GM10248 (cell line): Measurements from ENCODE around the gene EXOSC2.
"Not testable (repeated sequence)": the region's sequence is repeated elsewhere in the genome, so short reads cannot be mapped to it uniquely, and the experiment has no call there.

Experiments
- CTCF ChIA-PET: fragments of 300-600 bp; sonication (Branson Sonifier 250); formaldehyde crosslinking; extraction: SDS; loops from one replicate; lab custom pipeline; 2021; ENCODE audit warnings: antibody characterized with exemption; lab: Yijun Ruan, JAX
- POLR2A ChIA-PET: fragments of 350-650 bp; sonication (Branson Sonifier 250); formaldehyde crosslinking; extraction: SDS; loops from one replicate; lab custom pipeline; 2020; ENCODE audit warnings: antibody characterized with exemption; lab: Yijun Ruan, JAX
- DNase-seq: peaks from one replicate; pipeline ENCODE4 v3.0.0; 2012; ENCODE audit errors: extremely low spot score
- CTCF ChIP-seq: IDR thresholded peaks from 2 replicates; pipeline ENCODE4 v1.5.1; 2012; ENCODE audit warnings: mild to moderate bottlenecking, low read depth; ENCODE audit errors: extremely low read depth, missing control alignments, control extremely low read depth

Gene EXOSC2

GRCh38 chr9:130685104-130685503, 8.5 kb upstream of the EXOSC2 start:
- CTCF ChIA-PET = interaction anchor here (1.3 to 10.4 kb wide), 8 partner anchors 8 to 231 kb away, joined by 3 to 262 read pairs (median 5); partner anchors contain the start of gene EXOSC2
- no peak for TF ChIP-seq CTCF

DNA sequence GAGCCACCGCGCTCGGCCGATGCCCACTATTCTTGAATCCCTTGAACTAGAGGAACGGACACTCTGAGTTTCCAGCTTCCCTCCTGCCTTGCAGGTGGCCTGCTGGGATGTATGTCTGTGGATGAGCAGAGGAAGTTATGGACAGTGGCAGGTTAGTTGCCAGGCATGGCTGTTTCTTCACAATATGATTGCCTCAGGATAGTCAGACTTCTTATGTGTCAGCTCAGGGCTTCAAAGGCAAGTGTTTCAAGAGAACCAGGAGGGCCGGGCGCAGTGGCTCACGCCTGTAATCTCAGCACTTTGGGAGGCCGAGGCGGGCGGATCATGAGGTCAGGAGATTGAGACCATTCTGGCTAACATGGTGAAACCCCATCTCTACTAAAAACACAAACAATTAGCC, 7.6 kb upstream of the EXOSC2 start:
- not testable (repeated sequence) for DNase-seq
- ChIA-PET POLR2A (interaction anchor here (0.7 kb wide), 1 partner anchor 332 kb away, joined by 8 read pairs; no protein-coding TSS in a partner anchor), CTCF (interaction anchor here (1.4 to 10.4 kb wide), 3 partner anchors 15 to 223 kb away, joined by 3 to 262 read pairs (median 53); no protein-coding TSS in a partner anchor)

More at GRCh38 chr9:130685104-130685503, 8.5 kb upstream of the EXOSC2 start:
- DNase-seq = no peak
- POLR2A ChIA-PET = no interaction called here

- no peak for TF ChIP-seq CTCF
- DNase-seq = no peak
- ChIA-PET POLR2A (no interaction called here), CTCF (interaction anchor here (1.4 to 10.4 kb wide), 3 partner anchors 14 to 225 kb away, joined by 4 to 262 read pairs (median 4); no protein-coding TSS in a partner anchor)
Measured at GRCh38 chr9:130687615-130688014, 6.0 kb upstream of the EXOSC2 start.

DNA sequence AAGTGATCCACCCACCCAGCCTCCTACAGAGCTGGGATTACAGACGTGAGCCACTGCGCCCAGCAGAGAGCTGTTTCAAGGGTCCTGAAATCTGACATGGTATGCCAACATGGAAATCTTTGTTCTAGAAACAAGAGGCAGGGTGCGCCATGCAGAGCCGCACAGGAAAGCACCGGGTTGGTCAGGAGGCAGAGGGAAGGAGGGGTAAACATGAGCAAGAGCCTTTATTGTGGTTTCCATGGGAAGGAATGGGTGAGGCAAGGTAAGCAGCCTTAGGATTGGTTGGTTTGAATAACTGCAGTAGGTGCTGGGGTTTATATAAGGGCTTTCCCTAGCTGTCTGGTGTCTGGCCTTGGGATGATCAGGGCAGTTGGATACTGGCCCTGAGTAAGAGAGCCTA, 5.5 kb upstream of the EXOSC2 start:
- no peak for TF ChIP-seq CTCF
- POLR2A ChIA-PET = no interaction called here
- CTCF ChIA-PET = interaction anchor here (1.4 to 10.4 kb wide), 3 partner anchors 13 to 225 kb away, joined by 4 to 262 read pairs (median 4); no protein-coding TSS in a partner anchor

GRCh38 chr9:130689572-130689936, 4.0 kb upstream of the EXOSC2 start:
- ChIA-PET CTCF (interaction anchor here (1.8 to 3.3 kb wide), 3 partner anchors 12 to 229 kb away, joined by 5 to 26 read pairs (median 7); no protein-coding TSS in a partner anchor), POLR2A (no interaction called here)
- TF ChIP-seq CTCF = no peak
- no peak for DNase-seq

More for the DNA sequence above, 5.5 kb upstream of the EXOSC2 start:
- no peak for DNase-seq

DNA sequence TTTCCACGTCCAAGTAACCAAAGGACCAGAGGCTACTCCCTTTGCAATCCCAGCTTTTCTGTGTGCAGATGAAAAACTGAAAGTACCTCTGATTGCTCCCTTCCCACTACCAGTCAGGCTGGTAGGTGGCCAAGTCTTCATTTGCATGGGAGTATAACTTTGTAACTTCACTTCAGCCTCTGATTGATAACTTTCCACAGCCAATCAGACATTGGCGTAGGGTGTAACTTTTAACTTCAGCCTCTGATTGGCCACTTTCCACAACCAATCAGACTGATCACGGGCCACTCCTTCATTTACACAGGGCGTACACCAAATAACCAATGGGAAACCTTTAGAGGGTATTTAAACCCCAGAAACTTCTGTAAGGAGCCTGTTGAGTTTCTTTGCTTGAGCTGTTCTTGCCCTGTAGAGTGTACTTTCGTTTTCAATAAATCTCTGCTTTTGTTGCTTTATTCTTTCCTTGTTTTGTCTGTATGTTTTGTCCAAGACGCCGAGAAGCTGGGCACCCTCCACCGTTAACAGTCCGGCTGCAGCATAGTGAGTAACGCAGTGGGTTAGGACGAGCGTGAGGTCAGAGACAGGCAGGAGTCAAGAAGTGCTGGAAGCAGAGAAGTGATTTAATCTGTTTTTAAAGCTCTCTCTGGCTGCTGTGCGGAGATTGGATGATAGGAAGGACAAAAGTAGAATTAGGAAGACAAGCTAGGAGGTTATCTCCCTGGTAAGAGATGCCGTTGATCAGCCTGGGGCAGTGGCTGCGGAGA, 3.5 kb upstream of the EXOSC2 start:
- CTCF ChIA-PET = interaction anchor here (0.8 to 3.3 kb wide), 5 partner anchors 8 to 230 kb away, joined by 3 to 26 read pairs (median 7); no protein-coding TSS in a partner anchor
- TF ChIP-seq CTCF = no peak
- no peak for DNase-seq
- POLR2A ChIA-PET = no interaction called here

DNA sequence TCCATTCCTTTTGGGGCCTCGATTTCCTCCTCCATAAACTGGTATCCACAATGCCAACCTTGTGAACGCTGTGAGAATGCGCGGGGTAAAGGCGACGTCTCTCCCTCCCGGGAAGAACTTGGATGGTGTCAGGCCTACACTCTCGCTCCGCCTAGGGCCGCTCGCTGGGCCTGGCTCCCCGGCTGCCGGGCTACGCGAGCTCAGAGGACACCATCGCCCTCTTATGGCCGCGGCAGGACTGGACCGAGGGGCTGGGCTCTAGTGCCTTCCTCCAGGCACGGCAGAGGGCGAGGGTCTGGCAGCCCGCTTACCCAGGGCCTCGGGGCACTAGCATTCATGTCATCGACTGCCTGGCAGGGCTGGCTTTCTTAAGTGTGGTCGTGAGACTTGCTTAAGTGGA, 1.3 kb upstream of the EXOSC2 start:
- no peak for TF ChIP-seq CTCF
- POLR2A ChIA-PET = no interaction called here
- CTCF ChIA-PET = interaction anchor here (1.0 to 3.3 kb wide), 6 partner anchors 9 to 354 kb away, joined by 3 to 28 read pairs (median 14); no protein-coding TSS in a partner anchor
- DNase-seq = no peak
